ENCODE results near the gene STAT3.
A peak's percentile ranks its signal among the peaks of the same experiment; 100 is the strongest.

STAT3 gene

GRCh38 chr17:42325026-42325425, 63.2 kb downstream of the STAT3 start:
- Histone ChIP-seq H3F3A (ENCODE audit: control insufficient read depth, insufficient read depth) (peaks cover 4% of the 10 kb centered on the region; the same call in 1 of the 2 replicates), H3K4me3 (ENCODE audit: low read length) (no peak overlapping the region), H4K20me1 (ENCODE audit: control insufficient read depth, insufficient read depth, low read depth, low read length) (no peaks in the 10 kb centered on the region), H3K4me1 (ENCODE audit: control insufficient read depth, low read length) (peaks cover 22% of the 10 kb centered on the region), H3K27ac (ENCODE audit: low read depth, low read length) (no peak overlapping the region), H3K36me3 (ENCODE audit: control insufficient read depth, low read length) (no peaks in the 10 kb centered on the region), H3K4me2 (ENCODE audit: low read length) (no peak overlapping the region), H3K9me2 (replicated peaks; ENCODE audit: control insufficient read depth, low read length) (no peaks in the 10 kb centered on the region), H3K9me3 (ENCODE audit: control insufficient read depth, insufficient read depth, low read length) (no peaks in the 10 kb centered on the region), H3K27me3 (ENCODE audit: control insufficient read depth, low read length) (no peaks in the 10 kb centered on the region), H3K79me2 (ENCODE audit: control insufficient read depth, low read length) (no peaks in the 10 kb centered on the region)
- no peak for TF ChIP-seq EZH2phosphoT487 (IDR thresholded peaks at IDR 0.05; ENCODE audit: borderline replicate concordance, low read length)
- TF ChIP-seq, protein P1, sequence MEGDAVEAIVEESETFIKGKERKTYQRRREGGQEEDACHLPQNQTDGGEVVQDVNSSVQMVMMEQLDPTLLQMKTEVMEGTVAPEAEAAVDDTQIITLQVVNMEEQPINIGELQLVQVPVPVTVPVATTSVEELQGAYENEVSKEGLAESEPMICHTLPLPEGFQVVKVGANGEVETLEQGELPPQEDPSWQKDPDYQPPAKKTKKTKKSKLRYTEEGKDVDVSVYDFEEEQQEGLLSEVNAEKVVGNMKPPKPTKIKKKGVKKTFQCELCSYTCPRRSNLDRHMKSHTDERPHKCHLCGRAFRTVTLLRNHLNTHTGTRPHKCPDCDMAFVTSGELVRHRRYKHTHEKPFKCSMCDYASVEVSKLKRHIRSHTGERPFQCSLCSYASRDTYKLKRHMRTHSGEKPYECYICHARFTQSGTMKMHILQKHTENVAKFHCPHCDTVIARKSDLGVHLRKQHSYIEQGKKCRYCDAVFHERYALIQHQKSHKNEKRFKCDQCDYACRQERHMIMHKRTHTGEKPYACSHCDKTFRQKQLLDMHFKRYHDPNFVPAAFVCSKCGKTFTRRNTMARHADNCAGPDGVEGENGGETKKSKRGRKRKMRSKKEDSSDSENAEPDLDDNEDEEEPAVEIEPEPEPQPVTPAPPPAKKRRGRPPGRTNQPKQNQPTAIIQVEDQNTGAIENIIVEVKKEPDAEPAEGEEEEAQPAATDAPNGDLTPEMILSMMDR (IDR thresholded peaks at IDR 0.05; ENCODE audit: low read depth, low read length, poor library complexity, severe bottlenecking), result no peak

DNA sequence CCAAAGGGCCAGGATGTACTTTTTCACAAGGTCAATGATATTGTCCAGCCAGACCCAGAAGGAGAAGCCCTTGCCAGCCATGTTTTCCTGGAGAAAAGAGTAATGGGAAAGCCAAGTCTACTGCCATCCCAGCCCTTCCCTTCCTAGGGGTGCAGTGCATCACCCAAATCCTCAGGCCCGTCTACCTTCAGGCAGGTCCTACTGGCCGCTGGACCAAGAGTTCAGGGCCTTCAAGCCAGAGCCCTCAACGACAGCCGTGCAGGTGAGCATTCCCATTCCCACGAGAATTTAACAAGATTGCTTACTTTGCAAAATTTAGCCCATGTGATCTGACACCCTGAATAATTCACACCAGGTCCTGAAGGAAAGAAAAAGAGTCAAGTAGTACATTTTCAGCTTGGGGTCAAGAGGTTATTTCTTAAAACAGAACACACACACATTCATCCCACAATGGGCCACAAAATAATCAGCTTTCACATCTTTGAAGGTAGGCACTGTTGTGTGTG, 64.9 kb downstream of the STAT3 start:
- H3K4me2 ChIP-seq (ENCODE audit: low read length), result no peak overlapping the region
- no peaks in the 10 kb centered on the region for H3K79me2 ChIP-seq (ENCODE audit: control insufficient read depth, low read length)
- no peak overlapping the region for H3K27ac ChIP-seq (ENCODE audit: low read depth, low read length)

DNA sequence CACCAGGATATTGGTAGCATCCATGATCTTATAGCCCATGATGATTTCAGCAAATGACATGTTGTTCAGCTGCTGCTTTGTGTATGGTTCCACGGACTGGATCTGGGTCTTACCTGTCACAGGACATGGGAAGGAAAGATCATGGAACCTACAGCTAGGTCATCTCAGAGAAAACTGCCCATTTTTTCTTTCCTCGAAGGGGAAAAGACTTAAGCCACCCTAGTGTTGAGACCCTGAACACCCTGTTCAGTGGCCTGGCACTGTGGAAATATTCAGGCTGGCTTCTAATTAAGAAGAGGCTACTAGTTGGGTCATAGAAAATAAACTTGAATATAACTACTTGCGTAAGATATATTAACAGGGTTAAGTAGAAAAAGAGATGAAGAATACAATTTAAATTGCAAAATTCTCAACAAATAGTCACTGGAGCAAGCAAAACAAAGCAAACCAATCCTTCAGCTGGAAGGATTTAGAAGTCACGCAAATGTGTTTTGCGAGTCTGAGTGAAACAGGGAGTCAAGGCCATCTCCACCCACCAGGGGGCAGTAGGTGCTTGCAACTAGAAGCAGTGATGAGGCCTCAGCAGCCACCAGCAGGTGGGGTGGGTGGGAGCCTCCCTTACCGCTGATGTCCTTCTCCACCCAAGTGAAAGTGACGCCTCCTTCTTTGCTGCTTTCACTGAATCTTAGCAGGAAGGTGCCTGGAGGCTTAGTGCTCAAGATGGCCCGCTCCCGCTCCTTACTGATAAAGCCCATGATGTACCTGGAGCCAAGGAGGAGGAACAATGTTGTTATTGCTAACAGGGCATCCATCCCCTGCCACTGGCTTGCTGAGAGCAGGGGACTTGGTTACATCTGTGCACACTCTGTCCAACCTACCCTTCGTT, 65.6 kb downstream of the STAT3 start:
- TF ChIP-seq EZH2phosphoT487 (IDR thresholded peaks at IDR 0.05; ENCODE audit: borderline replicate concordance, low read length), result no peak
- TF ChIP-seq, protein P1 (IDR thresholded peaks at IDR 0.05; ENCODE audit: low read depth, low read length, poor library complexity, severe bottlenecking), result peak; percentile 99
- H3F3A ChIP-seq (ENCODE audit: control insufficient read depth, insufficient read depth), result peaks cover 4% of the 10 kb centered on the region; the same call in 1 of the 2 replicates
- H4K20me1 ChIP-seq (ENCODE audit: control insufficient read depth, insufficient read depth, low read depth, low read length), result no peaks in the 10 kb centered on the region
- H3K27me3 ChIP-seq (ENCODE audit: control insufficient read depth, low read length), result no peaks in the 10 kb centered on the region
- 0 out of 2 replicates have a peak overlapping the region, but pooled peaks have one; percentile 8 for H3K4me2 ChIP-seq (ENCODE audit: low read length)
- H3K79me2 ChIP-seq (ENCODE audit: control insufficient read depth, low read length), result no peaks in the 10 kb centered on the region
- no peak overlapping the region for H3K4me3 ChIP-seq (ENCODE audit: low read length)
- peaks cover 30% of the 10 kb centered on the region for H3K4me1 ChIP-seq (ENCODE audit: control insufficient read depth, low read length)
- no peak overlapping the region for H3K27ac ChIP-seq (ENCODE audit: low read depth, low read length)
- no peaks in the 10 kb centered on the region for H3K9me2 ChIP-seq (replicated peaks; ENCODE audit: control insufficient read depth, low read length)
- H3K9me3 ChIP-seq (ENCODE audit: control insufficient read depth, insufficient read depth, low read length), result no peaks in the 10 kb centered on the region
- no peaks in the 10 kb centered on the region for H3K36me3 ChIP-seq (ENCODE audit: control insufficient read depth, low read length)

More for the DNA sequence above, 64.9 kb downstream of the STAT3 start:
- no peaks in the 10 kb centered on the region for H3K36me3 ChIP-seq (ENCODE audit: control insufficient read depth, low read length)
- H3K4me3 ChIP-seq (ENCODE audit: low read length), result no peak overlapping the region
- no peaks in the 10 kb centered on the region for H3K9me3 ChIP-seq (ENCODE audit: control insufficient read depth, insufficient read depth, low read length)
- H3K4me1 ChIP-seq (ENCODE audit: control insufficient read depth, low read length), result peaks cover 30% of the 10 kb centered on the region
- peaks cover 4% of the 10 kb centered on the region; the same call in 1 of the 2 replicates for H3F3A ChIP-seq (ENCODE audit: control insufficient read depth, insufficient read depth)
- H3K9me2 ChIP-seq (replicated peaks; ENCODE audit: control insufficient read depth, low read length), result no peaks in the 10 kb centered on the region
- TF ChIP-seq, protein P1 (IDR thresholded peaks at IDR 0.05; ENCODE audit: low read depth, low read length, poor library complexity, severe bottlenecking), result no peak
- no peak for TF ChIP-seq EZH2phosphoT487 (IDR thresholded peaks at IDR 0.05; ENCODE audit: borderline replicate concordance, low read length)
- H3K27me3 ChIP-seq (ENCODE audit: control insufficient read depth, low read length), result no peaks in the 10 kb centered on the region
- no peaks in the 10 kb centered on the region for H4K20me1 ChIP-seq (ENCODE audit: control insufficient read depth, insufficient read depth, low read depth, low read length)

Measured in DOHH2 (cell line).